ENCODE results near the gene ACP3.

Gene ACP3

DNA sequence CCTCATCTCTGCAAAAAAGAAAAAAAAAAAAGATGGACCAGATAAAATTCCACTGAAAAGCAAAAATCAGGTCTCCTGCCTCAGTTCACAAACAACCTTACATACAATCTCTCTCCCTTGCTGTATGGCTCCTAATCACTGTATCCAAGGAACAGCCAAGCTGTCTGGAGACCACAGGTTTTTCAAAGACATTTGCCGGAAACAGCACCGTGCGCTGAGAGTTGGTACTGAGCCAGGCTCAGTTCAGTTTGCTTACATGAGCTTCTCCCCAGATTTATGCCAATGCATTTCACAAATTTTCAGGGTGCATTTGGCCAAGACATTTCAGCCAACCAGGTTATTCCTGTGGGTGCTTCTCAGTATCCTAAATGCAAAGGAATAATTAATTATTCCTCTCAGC, 4.1 kb downstream of the ACP3 start:
- no peak for DNase-seq

DNA sequence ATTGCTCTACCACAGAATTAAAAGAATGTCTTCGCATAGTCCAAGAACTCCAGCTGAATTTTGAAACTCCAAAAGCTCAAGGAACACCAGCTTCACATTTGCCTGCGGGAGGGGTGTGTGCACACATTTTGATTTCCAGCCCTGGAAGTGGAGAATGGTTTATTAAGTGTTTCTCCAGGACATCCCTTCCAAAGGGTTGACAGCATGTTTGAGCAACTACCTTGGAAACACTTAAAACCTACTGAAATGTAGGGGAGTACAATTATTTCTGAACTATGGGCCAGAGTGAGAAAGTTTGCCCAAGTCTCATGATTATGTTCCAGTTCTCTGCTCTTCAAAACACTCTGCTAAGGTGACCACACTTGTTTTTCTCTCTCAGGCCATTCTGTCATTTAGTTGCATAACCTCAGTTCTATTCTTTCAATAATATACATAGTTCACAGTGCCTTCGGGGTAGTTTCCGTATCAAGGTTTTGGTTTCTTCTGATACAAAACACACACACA, 7.9 kb downstream of the ACP3 start:
- DNase-seq: no peak

- no peak for DNase-seq
These were observed 8.4 kb downstream of the ACP3 start for GRCh38 chr3:132325634-132326033.

DNA sequence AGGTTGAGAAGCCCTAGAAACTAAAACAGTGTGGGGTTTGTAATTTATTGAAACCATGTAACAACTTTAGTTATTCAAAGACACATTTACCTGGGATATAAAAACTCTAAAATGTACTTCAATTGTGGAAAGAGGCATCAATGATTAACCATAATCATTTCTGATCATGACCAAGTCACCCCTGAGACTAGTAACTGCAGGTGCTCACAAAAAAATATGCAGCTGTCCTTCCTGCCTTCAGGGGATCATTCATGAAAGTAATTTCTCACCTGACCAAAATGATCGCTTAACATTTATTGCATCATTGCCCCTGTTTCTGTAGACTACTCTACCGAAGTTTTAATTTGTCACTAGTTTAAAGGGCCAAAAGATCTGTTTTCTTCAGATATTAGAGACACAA, 9.0 kb downstream of the ACP3 start:
- no peak for DNase-seq

DNA sequence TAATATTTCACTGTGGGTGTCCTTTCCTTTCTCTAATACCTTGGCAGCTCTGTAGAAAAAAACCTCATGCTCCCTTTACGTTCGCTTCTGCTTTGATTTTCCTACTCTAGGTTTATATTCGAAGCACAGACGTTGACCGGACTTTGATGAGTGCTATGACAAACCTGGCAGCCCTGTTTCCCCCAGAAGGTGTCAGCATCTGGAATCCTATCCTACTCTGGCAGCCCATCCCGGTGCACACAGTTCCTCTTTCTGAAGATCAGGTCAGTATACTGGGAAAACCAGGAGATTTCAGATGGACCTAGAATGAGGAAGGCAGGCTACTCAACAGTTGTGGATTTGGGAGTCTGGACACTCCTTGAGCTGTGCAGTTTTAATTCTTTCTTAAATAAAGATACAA, 14.9 kb downstream of the ACP3 start:
- no peak for DNase-seq

- DNase-seq: no peak
These were observed 15.3 kb downstream of the ACP3 start for GRCh38 chr3:132332508-132332907.

DNA sequence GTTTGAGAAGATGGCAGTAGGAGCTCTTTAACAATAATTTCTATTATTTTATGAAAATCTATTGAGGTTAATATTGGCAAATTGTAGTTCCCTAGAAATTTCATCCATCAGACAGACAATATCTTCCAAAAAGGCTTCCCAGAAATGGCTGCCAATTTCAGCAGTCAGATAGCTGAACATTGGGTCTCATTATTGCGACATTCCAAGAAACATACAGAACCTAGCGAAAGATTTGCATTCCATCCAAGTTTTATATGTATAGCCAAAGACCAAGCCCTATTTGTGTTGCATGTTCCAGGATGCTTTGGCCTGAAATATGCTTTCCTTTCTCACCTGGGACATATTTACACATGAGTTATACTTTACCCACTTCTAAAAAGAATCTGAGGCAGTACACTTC, 24.5 kb downstream of the ACP3 start:
- DNase-seq: no peak

- no peak for DNase-seq
These were observed 25.0 kb downstream of the ACP3 start for GRCh38 chr3:132342183-132342582.

GRCh38 chr3:132342610-132343009, 25.4 kb downstream of the ACP3 start:
- no peak for DNase-seq

- DNase-seq: no peak
These were observed 25.9 kb downstream of the ACP3 start for GRCh38 chr3:132343018-132343612.

DNA sequence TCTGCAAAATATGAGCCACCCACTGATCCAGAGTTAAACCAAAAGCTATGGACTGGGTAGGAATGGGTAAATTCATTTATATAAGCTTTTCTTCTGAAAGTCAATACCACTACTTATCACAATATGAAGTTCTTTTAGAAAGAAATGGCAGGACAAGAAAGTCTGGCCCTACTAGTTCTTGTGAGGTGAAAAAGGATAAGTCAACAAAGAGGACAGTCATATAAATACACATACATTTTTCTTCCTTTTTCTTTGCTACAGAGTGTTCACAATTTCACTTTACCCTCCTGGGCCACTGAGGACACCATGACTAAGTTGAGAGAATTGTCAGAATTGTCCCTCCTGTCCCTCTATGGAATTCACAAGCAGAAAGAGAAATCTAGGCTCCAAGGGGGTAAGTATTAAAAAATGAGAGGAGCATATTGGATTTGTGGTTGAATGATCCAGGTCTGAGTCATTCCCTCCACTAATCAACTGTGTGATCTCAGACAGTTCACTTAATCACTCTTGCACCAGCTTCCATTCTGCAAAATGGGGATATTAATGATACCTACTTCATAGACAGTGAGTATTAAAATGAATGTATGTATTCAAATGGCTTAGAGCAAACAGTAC, 27.6 kb downstream of the ACP3 start:
- DNase-seq: no peak

GRCh38 chr3:132346841-132347736, 29.9 kb downstream of the ACP3 start:
- no peak for DNase-seq

DNA sequence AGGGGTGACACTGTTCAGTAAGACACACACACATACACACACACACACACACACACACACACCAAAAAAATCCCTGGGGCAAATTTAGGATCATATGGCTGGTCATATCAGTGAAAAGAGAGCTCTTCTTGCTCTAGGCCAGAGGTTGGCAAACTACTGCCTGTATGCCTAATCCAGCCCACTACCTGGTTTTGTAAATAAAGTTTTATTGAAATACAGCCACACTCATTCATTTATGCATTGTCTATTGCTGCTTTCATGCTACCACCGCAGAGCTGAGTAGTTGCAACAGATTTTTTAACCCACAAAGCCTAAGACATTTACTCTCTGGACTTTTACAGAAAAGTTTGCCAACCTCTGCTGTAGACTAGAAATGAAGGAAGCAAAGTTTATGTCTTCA, 30.6 kb downstream of the ACP3 start:
- no peak for DNase-seq

- no peak for DNase-seq
These were observed 31.3 kb downstream of the ACP3 start for GRCh38 chr3:132348531-132348930.

DNA sequence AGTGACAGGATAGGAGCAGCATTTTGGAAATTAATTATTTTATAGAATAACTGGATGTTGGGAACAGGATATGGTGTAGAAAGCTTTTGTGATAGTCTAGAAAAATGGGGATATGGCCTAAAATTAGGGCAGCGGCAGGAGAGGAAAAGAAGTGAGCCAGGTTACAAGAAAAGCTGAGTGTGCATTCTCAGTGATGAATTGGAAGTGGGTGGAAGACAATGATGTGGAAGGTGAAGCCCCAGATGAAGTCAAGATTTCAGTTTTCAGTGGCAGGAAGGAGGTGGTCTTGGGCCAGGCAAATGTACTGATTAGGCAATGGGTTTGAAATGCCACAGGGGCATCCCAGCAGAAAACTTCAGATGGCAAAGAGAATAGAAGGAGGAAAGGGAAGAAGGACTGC, 33.6 kb downstream of the ACP3 start:
- DNase-seq: no peak

- DNase-seq: no peak
These were observed 34.1 kb downstream of the ACP3 start for GRCh38 chr3:132351222-132351806.

- no peak for DNase-seq
These were observed 35.4 kb downstream of the ACP3 start for GRCh38 chr3:132352556-132353143.

- no peak for DNase-seq
These were observed 37.9 kb downstream of the ACP3 start for GRCh38 chr3:132354916-132355702.

DNA sequence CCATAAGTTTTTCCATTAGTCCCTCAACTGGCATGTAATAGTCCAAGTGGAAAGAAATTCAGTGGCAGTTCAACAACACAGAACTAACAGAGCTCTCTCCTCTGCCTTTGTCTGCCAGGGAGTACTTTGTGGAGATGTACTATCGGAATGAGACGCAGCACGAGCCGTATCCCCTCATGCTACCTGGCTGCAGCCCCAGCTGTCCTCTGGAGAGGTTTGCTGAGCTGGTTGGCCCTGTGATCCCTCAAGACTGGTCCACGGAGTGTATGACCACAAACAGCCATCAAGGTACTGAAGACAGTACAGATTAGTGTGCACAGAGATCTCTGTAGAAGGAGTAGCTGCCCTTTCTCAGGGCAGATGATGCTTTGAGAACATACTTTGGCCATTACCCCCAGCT, 39.4 kb downstream of the ACP3 start:
- DNase-seq: no peak

DNA sequence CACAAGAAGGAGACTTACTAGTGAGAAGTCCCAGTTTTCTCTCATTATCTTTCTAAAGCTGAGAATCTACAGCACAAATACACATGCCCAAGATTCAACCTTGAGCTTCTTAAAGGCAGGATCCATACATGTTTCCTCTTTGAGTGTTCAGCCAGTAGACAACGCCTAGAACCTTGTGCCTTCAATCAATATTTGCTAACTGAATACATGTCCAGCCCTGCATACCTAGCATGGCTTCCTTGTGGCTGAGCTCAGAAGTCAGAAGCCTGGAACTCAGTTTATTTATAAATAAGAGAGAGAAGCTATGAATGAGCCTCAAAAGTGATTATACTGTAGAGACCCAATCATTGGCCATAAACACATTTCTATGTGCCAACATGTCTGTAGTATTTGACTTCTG, 43.5 kb downstream of the ACP3 start:
- DNase-seq: no peak

DNA sequence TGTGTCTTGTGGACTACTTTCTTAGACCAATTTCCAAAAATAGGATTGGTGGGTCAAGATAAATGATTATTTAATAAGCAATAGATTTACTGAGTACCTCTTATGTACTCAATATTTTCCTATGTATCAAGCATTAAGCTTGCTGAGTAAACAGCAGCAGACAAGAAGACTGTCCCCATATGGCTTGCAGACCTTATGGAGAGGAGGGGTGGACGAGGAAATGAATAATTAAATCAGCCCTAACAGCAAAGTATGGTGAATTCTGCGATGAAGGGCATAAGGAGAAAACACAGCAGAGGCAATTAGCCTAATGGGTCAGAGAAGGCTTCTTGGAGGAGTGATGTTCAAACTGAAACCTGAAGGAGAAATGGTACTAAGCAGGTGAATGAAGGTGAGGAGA, 45.1 kb downstream of the ACP3 start:
- no peak for DNase-seq

DNA sequence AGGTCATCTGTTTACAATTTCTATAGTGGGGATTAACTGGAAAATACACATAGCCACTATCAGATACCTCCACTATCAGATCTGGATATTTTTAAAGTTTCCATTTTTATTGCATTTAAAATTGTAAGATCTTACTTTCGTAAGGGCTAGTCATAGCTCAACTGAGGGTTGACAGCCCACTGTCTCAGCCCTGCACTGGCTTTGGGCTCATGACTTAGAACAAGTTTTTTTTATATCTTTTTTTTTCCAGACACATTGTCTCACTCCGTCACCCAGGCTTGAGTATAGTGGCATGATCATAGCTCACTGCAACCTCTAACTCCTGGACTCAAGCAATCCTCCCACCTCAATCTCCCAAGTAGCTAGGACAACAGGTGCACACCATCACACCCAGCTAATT, 51.3 kb downstream of the ACP3 start:
- no peak for DNase-seq

Measured in NCI-H2171 (cell line).